Liver (tissue), 9 donors: ENCODE results near the gene PLD6. TPM values are rescaled to one million over a fixed set of nuclear protein-coding genes. Genes with fewer than 3 reads are reported as not detected.

ENCODE experiments used
- DNase-seq: peaks from one replicate; pipeline ENCODE4 v3.0.0-alpha.2; 2017; ENCODE audit warnings: low spot score
- H3K27ac ChIP-seq, 2 donors: one replicate each; pipeline ENCODE4 v1.7.0; 2013; ENCODE audit warnings: inconsistent platforms in 2 of 2, low read length in 2 of 2, control low read depth in 1 of 2, low read depth in 1 of 2, mild to moderate bottlenecking in 1 of 2
- H3K27me3 ChIP-seq, 4 donors: one replicate each; pipeline versions ENCODE4 v1.6.1 to v1.7.0; 2013; ENCODE audit warnings: low read length in 3 of 4, inconsistent platforms in 1 of 4, mild to moderate bottlenecking in 1 of 4, moderate library complexity in 1 of 4; ENCODE audit not compliant: control insufficient read depth in 4 of 4, insufficient read depth in 4 of 4
- H3K36me3 ChIP-seq, 4 donors: one replicate each; pipeline versions ENCODE4 v1.6.1 to v1.7.0; 2013; ENCODE audit warnings: low read length in 3 of 4, mild to moderate bottlenecking in 3 of 4, low read depth in 1 of 4, moderate library complexity in 1 of 4; ENCODE audit not compliant: control insufficient read depth in 4 of 4, insufficient read depth in 3 of 4
- H3K4me1 ChIP-seq, 4 donors: one replicate each; pipeline versions ENCODE4 v1.6.1 to v1.7.0; 2013; ENCODE audit warnings: low read length in 3 of 4, mild to moderate bottlenecking in 3 of 4, moderate library complexity in 1 of 4; ENCODE audit not compliant: control insufficient read depth in 4 of 4, insufficient read depth in 4 of 4
- H3K4me3 ChIP-seq, 3 donors: one replicate each; pipeline versions ENCODE4 v1.6.1 to v1.7.0; 2013; ENCODE audit warnings: low read length in 3 of 3, control low read depth in 1 of 3, low read depth in 1 of 3, mild to moderate bottlenecking in 1 of 3
- H3K9ac ChIP-seq, 2 donors: one replicate each; pipeline ENCODE4 v1.7.0; 2013; ENCODE audit warnings: low read length in 2 of 2, mild to moderate bottlenecking in 2 of 2, moderate library complexity in 2 of 2, control low read depth in 1 of 2, low read depth in 1 of 2
- H3K9me3 ChIP-seq, 4 donors: one replicate each; pipeline versions ENCODE4 v1.6.1 to v1.7.0; 2013; ENCODE audit warnings: low read length in 3 of 4; ENCODE audit not compliant: control insufficient read depth in 4 of 4
- ATF3 ChIP-seq: IDR thresholded peaks from 2 replicates; pipeline ENCODE4 v1.6.1; 2016; ENCODE audit warnings: antibody characterized with exemption
- CTCF ChIP-seq: fragments of 150-350 bp; IDR thresholded peaks from 2 replicates; pipeline ENCODE4 v1.5.1; 2017; ENCODE audit warnings: improper control_type of control experiment, low read depth, low read length; ENCODE audit not compliant: missing input control
- EGR1 ChIP-seq, 2 donors: IDR thresholded peaks; 2 replicates each; pipeline ENCODE4 v1.6.1; 2016 to 2018; ENCODE audit warnings: antibody characterized with exemption in 2 of 2, low read depth in 2 of 2
- FOXA1 ChIP-seq: IDR thresholded peaks from 2 replicates; pipeline ENCODE4 v1.6.1; 2016; ENCODE audit warnings: antibody characterized with exemption
- FOXA2 ChIP-seq: IDR thresholded peaks from 2 replicates; pipeline ENCODE4 v1.6.1; 2016; ENCODE audit warnings: antibody characterized with exemption
- GABPA ChIP-seq, 2 donors: IDR thresholded peaks in 1 of 2; conservative IDR thresholded peaks in 1 of 2; 2 replicates each; pipeline ENCODE4 v1.6.1; 2016; ENCODE audit warnings: antibody characterized with exemption in 2 of 2, mild to moderate bottlenecking in 1 of 2, moderate library complexity in 1 of 2
- HNF4A ChIP-seq, 2 donors: conservative IDR thresholded peaks; 2 replicates each; pipeline ENCODE4 v1.6.1; 2016; ENCODE audit warnings: antibody characterized with exemption in 2 of 2, mild to moderate bottlenecking in 2 of 2
- HNF4G ChIP-seq: IDR thresholded peaks from 2 replicates; pipeline ENCODE4 v1.6.1; 2016; ENCODE audit warnings: antibody characterized with exemption
- JUND ChIP-seq, 2 donors: IDR thresholded peaks; 2 replicates each; pipeline ENCODE4 v1.6.1; 2016; ENCODE audit warnings: antibody characterized with exemption in 2 of 2
- MAX ChIP-seq: IDR thresholded peaks from 2 replicates; pipeline ENCODE4 v1.6.1; 2016; ENCODE audit warnings: antibody characterized with exemption
- NR2F2 ChIP-seq: IDR thresholded peaks from 2 replicates; pipeline ENCODE4 v1.6.1; 2016; ENCODE audit warnings: antibody characterized with exemption
- RAD21 ChIP-seq, 2 donors: IDR thresholded peaks; 2 replicates each; pipeline ENCODE4 v1.6.1; 2016; ENCODE audit warnings: antibody characterized with exemption in 2 of 2, mild to moderate bottlenecking in 2 of 2
- REST ChIP-seq: IDR thresholded peaks from 2 replicates; pipeline ENCODE4 v1.6.1; 2016; ENCODE audit warnings: antibody characterized with exemption, mild to moderate bottlenecking
- RXRA ChIP-seq, 2 donors: IDR thresholded peaks; 2 replicates each; pipeline ENCODE4 v1.6.1; 2017 to 2018; ENCODE audit warnings: antibody characterized with exemption in 2 of 2, mild to moderate bottlenecking in 1 of 2
- SP1 ChIP-seq: IDR thresholded peaks from 2 replicates; pipeline ENCODE4 v1.6.1; 2018; ENCODE audit warnings: antibody characterized with exemption, mild to moderate bottlenecking
- TAF1 ChIP-seq: conservative IDR thresholded peaks from 2 replicates; pipeline ENCODE4 v1.6.1; 2016; ENCODE audit warnings: antibody characterized with exemption, mild to moderate bottlenecking
- YY1 ChIP-seq: IDR thresholded peaks from 2 replicates; pipeline ENCODE4 v1.6.1; 2016; ENCODE audit warnings: antibody characterized with exemption, mild to moderate bottlenecking
- ZBTB33 ChIP-seq: IDR thresholded peaks from 2 replicates; pipeline ENCODE4 v1.6.1; 2016; ENCODE audit warnings: antibody characterized with exemption
- WGBS: extraction: QIAGEN DNeasy Blood & Tissue Kit; methylation state at CpG from one replicate; pipeline ENCODE4 v1.1.7; 2013; 5-methylcytosine and 5-hydroxymethylcytosine counted together
- polyA plus RNA-seq, 2 donors: library from polyadenylated mRNA; stranded (reverse) in 1 of 2; unstranded in 1 of 2; fragments of 200-250 nt in 1 of 2; fragments of >200 nt in 1 of 2; fragmentation: Nextera tagmentation in 1 of 2; extraction: Ambion mirVana in 1 of 2; gene quantifications; one replicate each; pipeline versions ENCODE4 v1.2.1 to v1.2.3, GENCODE V29; 2013 to 2015
- total RNA-seq, 2 donors: library from RNA; depleted of rRNA; stranded (reverse); fragments of >200 nt; gene quantifications; one replicate each; pipeline ENCODE4 v1.2.3, GENCODE V29; 2014
- donor health status: healthy.
- donor health status: healthy.
- donor health status: healthy.
- donor health status: healthy.
- donor health status: healthy.

The PLD6 gene
- total and polyA plus RNA-seq, 4 donors: 1.2 to 2.3 (median 1.5) TPM

- Histone ChIP-seq H3K27me3 (no peaks in the 10 kb centered on the region), H3K36me3 (peaks cover 36 to 89% (median 71%) of the 10 kb centered on the region in 4 donors), H3K4me3 (no peak overlapping the region), H3K9ac (no peak overlapping the region), H3K27ac (no peak overlapping the region), H3K4me1 (no peaks in the 10 kb centered on the region), H3K9me3 (no peaks in the 10 kb centered on the region)
- TF ChIP-seq ATF3 (no peak), REST (no peak), GABPA (IDR thresholded peaks at IDR 0.05 in 1 of 2, conservative IDR thresholded peaks at IDR 0.05 in 1 of 2) (no peak), YY1 (no peak), NR2F2 (no peak), SP1 (no peak), JUND (IDR thresholded peaks at IDR 0.05) (no peak), FOXA2 (no peak), EGR1 (IDR thresholded peaks at IDR 0.05; ENCODE audit: low read depth in 2 of 2) (no peak), CTCF (no peak), HNF4G (no peak), MAX (no peak)
- no peak for DNase-seq
- WGBS: 95% methylated on average over 3 of the region's 3 CpGs
Observed at GRCh38 chr17:17217995-17218394, 11.9 kb upstream of the PLD6 start.

- no peaks in the 10 kb centered on the region for H3K4me1 ChIP-seq
- 89% methylated on average over 16 of the region's 16 CpGs for WGBS
- no peak overlapping the region for H3K27ac ChIP-seq
- TF ChIP-seq ATF3 (no peak), HNF4G (no peak), HNF4A (conservative IDR thresholded peaks at IDR 0.05) (no peak), CTCF (no peak), ZBTB33 (no peak), NR2F2 (no peak), GABPA (IDR thresholded peaks at IDR 0.05 in 1 of 2, conservative IDR thresholded peaks at IDR 0.05 in 1 of 2) (no peak), EGR1 (IDR thresholded peaks at IDR 0.05; ENCODE audit: low read depth in 2 of 2) (no peak), FOXA1 (no peak), TAF1 (no peak), RXRA (IDR thresholded peaks at IDR 0.05) (no peak), FOXA2 (no peak), MAX (no peak), RAD21 (IDR thresholded peaks at IDR 0.05) (no peak), YY1 (no peak), JUND (IDR thresholded peaks at IDR 0.05) (no peak), SP1 (no peak)
Observed at GRCh38 chr17:17216776-17217175, 10.6 kb upstream of the PLD6 start.

More at GRCh38 chr17:17216776-17217175, 10.6 kb upstream of the PLD6 start:
- H3K27me3 ChIP-seq: no peaks in the 10 kb centered on the region
- H3K4me3 ChIP-seq: no peak overlapping the region
- peaks cover 31 to 84% (median 65%) of the 10 kb centered on the region in 4 donors for H3K36me3 ChIP-seq
- DNase-seq: no peak
- no peaks in the 10 kb centered on the region for H3K9me3 ChIP-seq
- no peak overlapping the region for H3K9ac ChIP-seq
